Measurements from ENCODE around the gene SPTB. TPM values are rescaled to one million over a fixed set of nuclear protein-coding genes. Genes with fewer than 3 reads are reported as not detected.

Gene SPTB
- total and polyA plus RNA-seq, 5 donors: 68.4 to 96.5 (median 82.5) TPM

- WGBS: 81% methylated on average over 5 of the region's 5 CpGs
- peak in 1 of 2 donors; percentile 19 for ATAC-seq
Measured at GRCh38 chr14:64835431-64835830, 44.3 kb downstream of the SPTB start.

GRCh38 chr14:64834965-64835364 lies 44.7 kb downstream of the SPTB start:
- intact Hi-C loops (cut with DNase I): no loop called here
- H3K27me3 ChIP-seq (ENCODE audit: control insufficient read depth, insufficient read depth): no peaks in the 10 kb centered on the region
- ATAC-seq (no peak), DNase-seq (no peak)
- WGBS: 78% methylated on average over 3 of the region's 3 CpGs
- H3K9me3 ChIP-seq (ENCODE audit: control insufficient read depth, low read length): no peaks in the 10 kb centered on the region
- H3K4me1 ChIP-seq (ENCODE audit: control insufficient read depth, insufficient read depth, low read length): no peaks in the 10 kb centered on the region
- no peak overlapping the region for H3K4me3 ChIP-seq (ENCODE audit: low read length)
- no peak overlapping the region for H3K27ac ChIP-seq (ENCODE audit: low read length)

More at GRCh38 chr14:64835431-64835830, 44.3 kb downstream of the SPTB start:
- Histone ChIP-seq H3K4me3 (ENCODE audit: low read length) (no peak overlapping the region), H3K27ac (ENCODE audit: low read length) (no peak overlapping the region), H3K4me1 (ENCODE audit: control insufficient read depth, insufficient read depth, low read length) (peaks cover under 1% of the 10 kb centered on the region), H3K27me3 (ENCODE audit: control insufficient read depth, insufficient read depth) (no peaks in the 10 kb centered on the region), H3K9me3 (ENCODE audit: control insufficient read depth, low read length) (no peaks in the 10 kb centered on the region)
- no peak for DNase-seq
- intact Hi-C loops (cut with DNase I): no loop called here

GRCh38 chr14:64831419-64831818 lies 48.3 kb downstream of the SPTB start:
- no peaks in the 10 kb centered on the region for H3K9me3 ChIP-seq (ENCODE audit: control insufficient read depth, low read length)
- ATAC-seq: no peak
- WGBS: 67% methylated on average over 5 of the region's 5 CpGs
- DNase-seq: no peak
- no peak overlapping the region for H3K27ac ChIP-seq (ENCODE audit: low read length)
- no peak overlapping the region for H3K4me3 ChIP-seq (ENCODE audit: low read length)
- intact Hi-C loops (cut with DNase I): no loop called here
- H3K27me3 ChIP-seq (ENCODE audit: control insufficient read depth, insufficient read depth): no peaks in the 10 kb centered on the region
- peaks cover 5% of the 10 kb centered on the region for H3K4me1 ChIP-seq (ENCODE audit: control insufficient read depth, insufficient read depth, low read length)

- intact Hi-C loops (cut with DNase I): no loop called here
- 90% methylated on average over 1 of the region's 1 CpG for WGBS
- H3K9me3 ChIP-seq (ENCODE audit: control insufficient read depth, low read length): no peaks in the 10 kb centered on the region
- H3K4me3 ChIP-seq (ENCODE audit: low read length): no peak overlapping the region
- no peak for ATAC-seq
- no peak overlapping the region for H3K27ac ChIP-seq (ENCODE audit: low read length)
- H3K4me1 ChIP-seq (ENCODE audit: control insufficient read depth, insufficient read depth, low read length): peaks cover 7% of the 10 kb centered on the region
- H3K27me3 ChIP-seq (ENCODE audit: control insufficient read depth, insufficient read depth): no peaks in the 10 kb centered on the region
- DNase-seq: no peak
Measured at GRCh38 chr14:64830961-64831360, 48.7 kb downstream of the SPTB start.

GRCh38 chr14:64828071-64828470 lies 51.6 kb downstream of the SPTB start:
- Histone ChIP-seq H3K4me3 (ENCODE audit: low read length) (no peak overlapping the region), H3K27ac (ENCODE audit: low read length) (no peak overlapping the region), H3K27me3 (ENCODE audit: control insufficient read depth, insufficient read depth) (no peaks in the 10 kb centered on the region), H3K9me3 (ENCODE audit: control insufficient read depth, low read length) (no peaks in the 10 kb centered on the region), H3K4me1 (ENCODE audit: control insufficient read depth, insufficient read depth, low read length) (peaks cover 10% of the 10 kb centered on the region)
- ATAC-seq (no peak), DNase-seq (no peak)
- intact Hi-C loops (cut with DNase I): loop anchor here in 2 of 4 donors (5.0 to 10.0 kb wide), 2 partner anchors 59 to 147 kb away; partner anchors contain the start of gene RAB15 (in 1 of the 2)
- WGBS: 89% methylated on average over 3 of the region's 3 CpGs

- intact Hi-C loops (cut with DNase I): loop anchor here in 2 of 4 donors (5.0 to 10.0 kb wide), 2 partner anchors 60 to 148 kb away; partner anchors contain the start of gene RAB15 (in 1 of the 2)
- Histone ChIP-seq H3K27ac (ENCODE audit: low read length) (no peak overlapping the region), H3K4me1 (ENCODE audit: control insufficient read depth, insufficient read depth, low read length) (peaks cover 10% of the 10 kb centered on the region), H3K9me3 (ENCODE audit: control insufficient read depth, low read length) (no peaks in the 10 kb centered on the region), H3K27me3 (ENCODE audit: control insufficient read depth, insufficient read depth) (no peaks in the 10 kb centered on the region), H3K4me3 (ENCODE audit: low read length) (no peak overlapping the region)
- WGBS: 83% methylated on average over 6 of the region's 6 CpGs
- no peak for ATAC-seq
- DNase-seq: peak in 1 of 3 donors; percentile 20
Measured at GRCh38 chr14:64826845-64827244, 52.9 kb downstream of the SPTB start.

GRCh38 chr14:64826333-64826732 lies 53.4 kb downstream of the SPTB start:
- intact Hi-C loops (cut with DNase I): loop anchor here in 2 of 4 donors (5.0 to 10.0 kb wide), 2 partner anchors 61 to 148 kb away; partner anchors contain the start of gene RAB15 (in 1 of the 2)
- no peak for ATAC-seq
- H3K4me3 ChIP-seq (ENCODE audit: low read length): no peak overlapping the region

GRCh38 chr14:64825509-64825908 lies 54.2 kb downstream of the SPTB start:
- ATAC-seq: peak; percentile 39 to 45
- no peaks in the 10 kb centered on the region for H3K27me3 ChIP-seq (ENCODE audit: control insufficient read depth, insufficient read depth)
- H3K4me1 ChIP-seq (ENCODE audit: control insufficient read depth, insufficient read depth, low read length): peaks cover 10% of the 10 kb centered on the region
- peak overlapping the region; percentile 62 for H3K27ac ChIP-seq (ENCODE audit: low read length)
- H3K4me3 ChIP-seq (ENCODE audit: low read length): no peak overlapping the region
- no peaks in the 10 kb centered on the region for H3K9me3 ChIP-seq (ENCODE audit: control insufficient read depth, low read length)
- peak in 1 of 3 donors; percentile 43 for DNase-seq
- WGBS: 41% methylated on average over 10 of the region's 10 CpGs
- intact Hi-C loops (cut with DNase I): loop anchor here in 2 of 4 donors (5.0 to 10.0 kb wide), 2 partner anchors 62 to 149 kb away; partner anchors contain the start of gene RAB15 (in 1 of the 2)

More at GRCh38 chr14:64826333-64826732, 53.4 kb downstream of the SPTB start:
- no peaks in the 10 kb centered on the region for H3K27me3 ChIP-seq (ENCODE audit: control insufficient read depth, insufficient read depth)
- no peak for DNase-seq
- no peaks in the 10 kb centered on the region for H3K9me3 ChIP-seq (ENCODE audit: control insufficient read depth, low read length)
- WGBS: 64% methylated on average over 4 of the region's 4 CpGs
- peaks cover 10% of the 10 kb centered on the region for H3K4me1 ChIP-seq (ENCODE audit: control insufficient read depth, insufficient read depth, low read length)
- H3K27ac ChIP-seq (ENCODE audit: low read length): peak overlapping the region; percentile 62

- peaks cover 10% of the 10 kb centered on the region for H3K4me1 ChIP-seq (ENCODE audit: control insufficient read depth, insufficient read depth, low read length)
- no peaks in the 10 kb centered on the region for H3K27me3 ChIP-seq (ENCODE audit: control insufficient read depth, insufficient read depth)
- no peak overlapping the region for H3K27ac ChIP-seq (ENCODE audit: low read length)
- no peaks in the 10 kb centered on the region for H3K9me3 ChIP-seq (ENCODE audit: control insufficient read depth, low read length)
- intact Hi-C loops (cut with DNase I): loop anchor here in 2 of 4 donors (5.0 to 10.0 kb wide), 2 partner anchors 62 to 150 kb away; partner anchors contain the start of gene RAB15 (in 1 of the 2)
- DNase-seq (no peak), ATAC-seq (no peak)
- no peak overlapping the region for H3K4me3 ChIP-seq (ENCODE audit: low read length)
- WGBS: 93% methylated on average over 4 of the region's 4 CpGs
Measured at GRCh38 chr14:64825006-64825405, 54.7 kb downstream of the SPTB start.

GRCh38 chr14:64824471-64824870 lies 55.2 kb downstream of the SPTB start:
- H3K27ac ChIP-seq (ENCODE audit: low read length): no peak overlapping the region
- WGBS: 71% methylated on average over 3 of the region's 3 CpGs
- ATAC-seq (no peak), DNase-seq (peak in 1 of 3 donors; percentile 44)
- H3K4me3 ChIP-seq (ENCODE audit: low read length): no peak overlapping the region
- H3K27me3 ChIP-seq (ENCODE audit: control insufficient read depth, insufficient read depth): no peaks in the 10 kb centered on the region
- no peaks in the 10 kb centered on the region for H3K9me3 ChIP-seq (ENCODE audit: control insufficient read depth, low read length)
- intact Hi-C loops (cut with DNase I): loop anchor here (5.0 to 10.0 kb wide), 5 partner anchors 53 to 158 kb away; partner anchors contain the start of genes RAB15 (in 1 of the 4) and SPTB (in 1 of the 4)
- H3K4me1 ChIP-seq (ENCODE audit: control insufficient read depth, insufficient read depth, low read length): peaks cover 10% of the 10 kb centered on the region

GRCh38 chr14:64823305-64823861 lies 56.3 kb downstream of the SPTB start:
- no peak overlapping the region for H3K4me3 ChIP-seq (ENCODE audit: low read length)
- intact Hi-C loops (cut with DNase I): loop anchor here (5.0 to 10.0 kb wide), 5 partner anchors 54 to 159 kb away; partner anchors contain the start of genes RAB15 (in 1 of the 4) and SPTB (in 1 of the 4)
- DNase-seq (peak; percentile 84 to 91 (median 90)), ATAC-seq (peak; percentile 87 to 89)
- H3K27ac ChIP-seq (ENCODE audit: low read length): no peak overlapping the region
- H3K4me1 ChIP-seq (ENCODE audit: control insufficient read depth, insufficient read depth, low read length): peaks cover 10% of the 10 kb centered on the region
- 13% methylated on average over 15 of the region's 15 CpGs for WGBS
- no peaks in the 10 kb centered on the region for H3K27me3 ChIP-seq (ENCODE audit: control insufficient read depth, insufficient read depth)
- no peaks in the 10 kb centered on the region for H3K9me3 ChIP-seq (ENCODE audit: control insufficient read depth, low read length)

Data from right cardiac atrium (tissue), 5 donors.